Measurements from ENCODE around the gene COL28A1. TPM values are rescaled to one million over a fixed set of nuclear protein-coding genes. Genes with fewer than 3 reads are reported as not detected.
A peak's percentile ranks its signal among the peaks of the same experiment; 100 is the strongest.

The COL28A1 gene
- total and polyA plus RNA-seq, 2 of the 13 experiments (the other 11 are each of a cell fraction or from before 2014, with no cell fraction given): 0.07 to 0.15 TPM

DNA sequence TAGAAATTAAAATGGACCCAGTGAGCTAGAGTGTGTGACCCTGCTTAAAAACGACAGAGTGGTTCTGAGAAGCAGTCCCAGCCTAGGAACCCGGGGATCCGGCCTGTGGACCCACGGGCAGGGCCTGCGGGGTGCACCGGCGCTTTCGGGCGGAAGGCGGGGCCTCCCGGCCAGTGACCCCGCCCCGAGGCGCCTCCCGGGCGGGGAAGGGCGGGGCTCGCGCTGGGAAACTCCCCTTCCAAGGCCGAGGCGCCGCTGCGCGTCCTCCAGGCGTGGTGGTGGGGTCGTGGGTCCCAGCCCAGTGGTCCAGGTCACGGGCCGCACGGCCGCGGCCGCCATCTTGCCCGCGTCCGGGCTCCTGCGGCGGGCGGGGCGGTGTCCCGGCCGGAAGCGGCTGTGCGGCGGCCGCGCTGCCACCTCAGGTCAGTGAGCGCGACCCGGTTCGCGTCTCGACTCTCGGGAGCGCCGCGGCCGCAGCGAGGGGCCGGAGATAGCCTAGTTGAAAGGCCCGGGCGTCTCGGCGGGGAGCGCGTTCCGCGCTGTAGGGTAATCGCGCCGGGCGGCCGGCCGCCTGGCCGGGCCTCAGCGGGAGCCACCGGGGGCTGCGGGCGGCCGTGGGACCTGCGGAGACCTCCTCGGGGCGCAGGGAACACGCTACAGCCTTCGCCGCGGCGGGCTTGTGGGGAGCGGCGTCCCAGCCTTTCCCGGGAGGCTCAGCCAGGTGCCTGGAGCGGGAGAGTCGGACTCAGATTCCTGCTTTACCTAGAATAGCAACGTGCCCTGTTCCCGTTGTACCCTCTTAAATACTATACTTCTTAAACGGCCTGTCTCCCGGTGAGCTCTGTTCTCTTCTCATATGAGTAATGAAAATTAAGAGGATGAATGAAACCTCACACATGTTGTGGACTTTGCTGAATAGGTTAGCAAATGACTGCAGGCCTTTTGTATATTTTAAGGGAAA, 31.3 kb upstream of the COL28A1 start, which contains the start of gene MIOS (continued):
- TF ChIP-seq XBP1 (CRISPR knock-in tag; IDR thresholded peaks at IDR 0.05) (no peak), ZNF407 (CRISPR knock-in tag; IDR thresholded peaks at IDR 0.05; ENCODE audit: not compliant biosample characterization) (no peak), ZNF75D (CRISPR knock-in tag; IDR thresholded peaks at IDR 0.05; ENCODE audit: borderline replicate concordance) (no peak), SMAD1 (CRISPR knock-in tag; IDR thresholded peaks at IDR 0.05; ENCODE audit: borderline replicate concordance, low read depth) (no peak), HDAC2 (CRISPR knock-in tag; IDR thresholded peaks at IDR 0.05) (no peak), RNF2 (conservative IDR thresholded peaks at IDR 0.05; ENCODE audit: low read depth) (0 out of 2 replicates have a peak, but pooled peaks have one; percentile 37), RAD21 (CRISPR knock-in tag; IDR thresholded peaks at IDR 0.05) (peak; percentile 49; the same call in 1 of the 2 replicates), ZNF230 (CRISPR knock-in tag; IDR thresholded peaks at IDR 0.05) (0 out of 2 replicates have a peak, but pooled peaks have one; percentile 35), CBX2 (IDR thresholded peaks at IDR 0.05; ENCODE audit: low read depth, low read length) (no peak), CBX2 (CRISPR knock-in tag; IDR thresholded peaks at IDR 0.05; ENCODE audit: low read depth) (no peak), FIP1L1 (IDR thresholded peaks at IDR 0.05; ENCODE audit: borderline replicate concordance, insufficient read depth, low read depth, low read length) (no peak), ZNF850 (CRISPR knock-in tag; conservative IDR thresholded peaks at IDR 0.05) (no peak), SP1 (IDR thresholded peaks at IDR 0.05) (no peak), SP1 (CRISPR knock-in tag; IDR thresholded peaks at IDR 0.05) (peak; percentile 41; the same call in 1 of the 2 replicates), CERS6 (CRISPR knock-in tag; IDR thresholded peaks at IDR 0.05) (no peak), ATF3 (CRISPR knock-in tag; IDR thresholded peaks at IDR 0.05) (0 out of 2 replicates have a peak, but pooled peaks have one; percentile 29), ZNF180 (CRISPR knock-in tag; IDR thresholded peaks at IDR 0.05; ENCODE audit: borderline replicate concordance, low read depth) (no peak)
- TF ChIP-seq, protein P1, sequence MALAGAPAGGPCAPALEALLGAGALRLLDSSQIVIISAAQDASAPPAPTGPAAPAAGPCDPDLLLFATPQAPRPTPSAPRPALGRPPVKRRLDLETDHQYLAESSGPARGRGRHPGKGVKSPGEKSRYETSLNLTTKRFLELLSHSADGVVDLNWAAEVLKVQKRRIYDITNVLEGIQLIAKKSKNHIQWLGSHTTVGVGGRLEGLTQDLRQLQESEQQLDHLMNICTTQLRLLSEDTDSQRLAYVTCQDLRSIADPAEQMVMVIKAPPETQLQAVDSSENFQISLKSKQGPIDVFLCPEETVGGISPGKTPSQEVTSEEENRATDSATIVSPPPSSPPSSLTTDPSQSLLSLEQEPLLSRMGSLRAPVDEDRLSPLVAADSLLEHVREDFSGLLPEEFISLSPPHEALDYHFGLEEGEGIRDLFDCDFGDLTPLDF (CRISPR knock-in tag; IDR thresholded peaks at IDR 0.05): no peak

All from HepG2 (cell line).